Measurements from ENCODE around the gene UGT1A3. TPM values are rescaled to one million over a fixed set of nuclear protein-coding genes. Genes with fewer than 3 reads are reported as not detected.

UGT1A3 gene
- not detected for total RNA-seq

GRCh38 chr2:233728723-233729301, at the start of gene UGT1A3:
TSS of gene UGT1A3 (plus strand) at chr2:233729042. CDS start at chr2:233729127, 85 bp downstream.

GRCh38 chr2:233681521-233682099, 47.2 kb upstream of the UGT1A3 start, which contains the start of gene UGT1A7:
TSS of gene UGT1A7 (plus strand) at chr2:233681901. CDS start at chr2:233681938, 37 bp downstream.

GRCh38 chr2:233692648-233693047, 36.2 kb upstream of the UGT1A3 start, which contains the start of gene UGT1A6:
TSS of gene UGT1A6 (plus strand) at chr2:233692890. CDS start at chr2:233693005, 115 bp downstream.

GRCh38 chr2:233712611-233713261, 16.1 kb upstream of the UGT1A3 start, which contains the start of gene UGT1A5:
TSS of gene UGT1A5 (plus strand) at chr2:233712907. CDS start at chr2:233712992, 85 bp downstream.

GRCh38 chr2:233718552-233718951, 10.3 kb upstream of the UGT1A3 start, which contains the start of gene UGT1A4:
TSS of gene UGT1A4 (plus strand) at chr2:233718736. CDS start at chr2:233718821, 85 bp downstream.

GRCh38 chr2:233760043-233760442, 31.2 kb downstream of the UGT1A3 start, which contains the start of gene UGT1A1:
TSS of gene UGT1A1 (plus strand) at chr2:233760270. CDS start at chr2:233760288, 18 bp downstream.

GRCh38 chr2:233778030-233778429, 49.2 kb downstream of the UGT1A3 start, which contains the start of gene MROH2A:
TSS of gene MROH2A (plus strand) at chr2:233778330. CDS start at chr2:233779359, 1,029 bp downstream.

Other genes with a start within 250 kb of the UGT1A3 start
- 54.5 TPM for gene USP40, start 162.3 kb upstream of the UGT1A3 start, total RNA-seq
- not detected for gene UGT1A8, start 111.4 kb upstream of the UGT1A3 start, total RNA-seq
- not detected for gene UGT1A10, start 92.6 kb upstream of the UGT1A3 start, total RNA-seq
- 1.4 TPM for gene UGT1A9, start 57.1 kb upstream of the UGT1A3 start, total RNA-seq
- gene UGT1A7, start 47.1 kb upstream of the UGT1A3 start, total RNA-seq: not detected
- 3.4 TPM for gene UGT1A6, start 36.2 kb upstream of the UGT1A3 start, total RNA-seq
- gene UGT1A5, start 16.1 kb upstream of the UGT1A3 start, total RNA-seq: not detected
- 0.29 TPM for gene UGT1A4, start 10.3 kb upstream of the UGT1A3 start, total RNA-seq
- 0.18 TPM for gene UGT1A1, start 31.2 kb downstream of the UGT1A3 start, total RNA-seq
- gene MROH2A, start 49.3 kb downstream of the UGT1A3 start, total RNA-seq: 0.53 TPM
- 13.3 TPM for gene HJURP, start 125.5 kb downstream of the UGT1A3 start, total RNA-seq
- not detected for gene TRPM8, start 188.3 kb downstream of the UGT1A3 start, total RNA-seq